Activated naive CD4-positive, alpha-beta T cell treated with anti-CD3 and anti-CD28 coated beads, Interleukin-2, amount 10 ng/mL, durations not matched to agents 7 days and 5 days (primary cell): ENCODE results near the gene CASKIN2.
A peak's percentile ranks its signal among the peaks of the same experiment; 100 is the strongest.
"Not testable (repeated sequence)": the region's sequence is repeated elsewhere in the genome, so short reads cannot be mapped to it uniquely, and the experiment has no call there.

Source experiments
- CTCF ChIA-PET: fragments of 350-600 bp; sonication (Branson Sonifier 250); formaldehyde crosslinking; loops from one replicate; lab custom pipeline; 2021; ENCODE audit warnings: antibody characterized with exemption; lab: Charles Lee
- DNase-seq: peaks from one replicate; pipeline ENCODE4 v3.0.0-alpha.2; 2020
- H3K27ac Mint-ChIP-seq: one replicate; pipeline ENCODE4 v1.8.0; 2021; ENCODE audit warnings: mild to moderate bottlenecking, moderate library complexity, mixed read lengths
- H3K27me3 Mint-ChIP-seq: one replicate; pipeline ENCODE4 v1.8.0; 2021; ENCODE audit warnings: mild to moderate bottlenecking, mixed read lengths
- H3K36me3 Mint-ChIP-seq: one replicate; pipeline ENCODE4 v1.8.0; 2021; ENCODE audit warnings: mixed read lengths
- H3K4me1 Mint-ChIP-seq: one replicate; pipeline ENCODE4 v1.8.0; 2021; ENCODE audit warnings: mixed read lengths
- H3K4me3 Mint-ChIP-seq: one replicate; pipeline ENCODE4 v1.8.0; 2021; ENCODE audit warnings: mild to moderate bottlenecking, moderate library complexity, mixed read lengths
- H3K9me3 Mint-ChIP-seq: one replicate; pipeline ENCODE4 v1.8.0; 2021; ENCODE audit warnings: mixed read lengths

CASKIN2 gene

GRCh38 chr17:75520413-75520812 is 5.1 kb upstream of the CASKIN2 start:
- CTCF ChIA-PET = interaction anchor here (0.6 kb wide), 1 partner anchor 439 kb away, joined by 3 read pairs; no protein-coding TSS in a partner anchor

GRCh38 chr17:75518983-75519537 is 3.7 kb upstream of the CASKIN2 start:
- Mint-ChIP-seq H3K4me3 (no peak overlapping the region), H3K9me3 (no peaks in the 10 kb centered on the region), H3K36me3 (peaks cover 31% of the 10 kb centered on the region), H3K27me3 (peaks cover 19% of the 10 kb centered on the region), H3K27ac (peak overlapping the region; percentile 87), H3K4me1 (peaks cover 28% of the 10 kb centered on the region)
- no peak for DNase-seq
- CTCF ChIA-PET = interaction anchor here (0.6 to 0.8 kb wide), 2 partner anchors 69 to 232 kb away, joined by 3 to 4 read pairs; no protein-coding TSS in a partner anchor

More at GRCh38 chr17:75520413-75520812, 5.1 kb upstream of the CASKIN2 start:
- peaks cover 31% of the 10 kb centered on the region for H3K36me3 Mint-ChIP-seq
- H3K4me3 Mint-ChIP-seq, H3K9me3 Mint-ChIP-seq, DNase-seq, H3K27me3 Mint-ChIP-seq, H3K27ac Mint-ChIP-seq: not testable (repeated sequence)
- H3K4me1 Mint-ChIP-seq = peaks cover 31% of the 10 kb centered on the region

DNA sequence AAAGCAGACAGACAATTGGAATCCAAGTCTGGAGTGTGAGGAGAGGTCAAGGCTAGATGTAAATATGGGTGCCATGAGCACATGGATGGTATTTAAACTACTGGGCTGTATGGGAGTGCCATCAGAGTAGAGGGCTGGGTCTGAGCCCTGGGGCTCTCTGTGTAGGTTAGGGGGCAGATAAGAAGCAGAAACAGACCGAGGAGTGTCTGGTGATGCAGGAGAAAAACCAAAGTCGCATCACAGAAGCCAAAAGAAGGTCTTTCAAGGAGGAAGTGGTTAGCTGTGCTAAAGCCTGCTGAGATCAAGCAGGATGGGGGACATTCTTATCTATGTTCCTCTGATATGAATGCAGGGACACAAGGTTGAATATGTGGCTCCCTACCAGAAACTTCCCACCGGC is 2.9 kb upstream of the CASKIN2 start:
- H3K36me3 Mint-ChIP-seq = peaks cover 31% of the 10 kb centered on the region
- peak; percentile 64 for DNase-seq
- H3K9me3 Mint-ChIP-seq = no peaks in the 10 kb centered on the region
- H3K27me3 Mint-ChIP-seq = peaks cover 27% of the 10 kb centered on the region
- H3K4me1 Mint-ChIP-seq = peaks cover 28% of the 10 kb centered on the region
- H3K27ac Mint-ChIP-seq = peak overlapping the region; percentile 87
- CTCF ChIA-PET = interaction anchor here (0.6 to 1.5 kb wide), 3 partner anchors 62 to 95 kb away, joined by 3 to 5 read pairs (median 4); partner anchors contain the start of gene TMEM94
- peak overlapping the region; percentile 91 for H3K4me3 Mint-ChIP-seq

- peak overlapping the region; percentile 87 for H3K27ac Mint-ChIP-seq
- peaks cover 28% of the 10 kb centered on the region for H3K4me1 Mint-ChIP-seq
- DNase-seq = peak; percentile 45
These were observed 2.0 kb upstream of the CASKIN2 start for GRCh38 chr17:75517297-75517865.

GRCh38 chr17:75516619-75517296 is 1.4 kb upstream of the CASKIN2 start:
- H3K9me3 Mint-ChIP-seq = no peaks in the 10 kb centered on the region
- peaks cover 28% of the 10 kb centered on the region for H3K4me1 Mint-ChIP-seq
- H3K27me3 Mint-ChIP-seq = peaks cover 35% of the 10 kb centered on the region
- CTCF ChIA-PET = interaction anchor here (0.7 to 1.6 kb wide), 10 partner anchors 15 to 117 kb away, joined by 3 to 8 read pairs (median 4); partner anchors contain the start of genes MYO15B, SMIM5 and TMEM94
- H3K4me3 Mint-ChIP-seq = peak overlapping the region; percentile 91
- peak; percentile 61 for DNase-seq
- H3K36me3 Mint-ChIP-seq = peaks cover 24% of the 10 kb centered on the region
- peak overlapping the region; percentile 87 for H3K27ac Mint-ChIP-seq

More at GRCh38 chr17:75517297-75517865, 2.0 kb upstream of the CASKIN2 start:
- CTCF ChIA-PET = interaction anchor here (1.2 to 1.6 kb wide), 6 partner anchors 15 to 95 kb away, joined by 3 to 8 read pairs (median 4); partner anchors contain the start of genes MYO15B and TMEM94
- Mint-ChIP-seq H3K27me3 (peaks cover 32% of the 10 kb centered on the region), H3K4me3 (peak overlapping the region; percentile 91), H3K9me3 (no peaks in the 10 kb centered on the region), H3K36me3 (peaks cover 27% of the 10 kb centered on the region)

- peaks cover 35% of the 10 kb centered on the region for H3K27me3 Mint-ChIP-seq
- peak; percentile 97 for DNase-seq
- CTCF ChIA-PET = interaction anchor here (0.7 to 1.6 kb wide), 9 partner anchors 16 to 117 kb away, joined by 3 to 8 read pairs (median 4); partner anchors contain the start of genes MYO15B, SMIM5 and TMEM94
- peaks cover 28% of the 10 kb centered on the region for H3K4me1 Mint-ChIP-seq
- H3K27ac Mint-ChIP-seq = peak within 1 kb of the TSS; percentile 87
- peak within 1 kb of the TSS; percentile 91 for H3K4me3 Mint-ChIP-seq
- H3K9me3 Mint-ChIP-seq = no peaks in the 10 kb centered on the region
- H3K36me3 Mint-ChIP-seq = peaks cover 23% of the 10 kb centered on the region
These were observed 900 bp upstream of the CASKIN2 start, which contains the start of gene TSEN54 for GRCh38 chr17:75516255-75516618. Gene TSEN54, plus strand, starts transcription at chr17:75516528. Its CDS starts 33 bp downstream, at chr17:75516561.

- Mint-ChIP-seq H3K4me3 (peak overlapping the region; percentile 66), H3K9me3 (no peaks in the 10 kb centered on the region), H3K27ac (no peak overlapping the region), H3K27me3 (peaks cover 35% of the 10 kb centered on the region), H3K4me1 (peaks cover 28% of the 10 kb centered on the region), H3K36me3 (peaks cover 17% of the 10 kb centered on the region)
- CTCF ChIA-PET = no interaction called here
- no peak for DNase-seq
These were observed 330 bp downstream of the CASKIN2 start for GRCh38 chr17:75514919-75515495.

- Mint-ChIP-seq H3K9me3 (no peaks in the 10 kb centered on the region), H3K4me3 (peak overlapping the region; percentile 47), H3K27me3 (peaks cover 35% of the 10 kb centered on the region), H3K36me3 (peaks cover 13% of the 10 kb centered on the region), H3K4me1 (peaks cover 25% of the 10 kb centered on the region), H3K27ac (no peak overlapping the region)
- DNase-seq = no peak
- CTCF ChIA-PET = no interaction called here
These were observed 928 bp downstream of the CASKIN2 start for GRCh38 chr17:75514299-75514918.

GRCh38 chr17:75513641-75514000 is 1.7 kb downstream of the CASKIN2 start:
- DNase-seq = no peak
- Mint-ChIP-seq H3K4me1 (peaks cover 17% of the 10 kb centered on the region), H3K27me3 (peaks cover 39% of the 10 kb centered on the region), H3K27ac (no peak overlapping the region), H3K36me3 (peaks cover 9% of the 10 kb centered on the region), H3K9me3 (no peaks in the 10 kb centered on the region), H3K4me3 (no peak overlapping the region)
- CTCF ChIA-PET = interaction anchor here (0.6 kb wide), 1 partner anchor 108 kb away, joined by 3 read pairs; no protein-coding TSS in a partner anchor

DNA sequence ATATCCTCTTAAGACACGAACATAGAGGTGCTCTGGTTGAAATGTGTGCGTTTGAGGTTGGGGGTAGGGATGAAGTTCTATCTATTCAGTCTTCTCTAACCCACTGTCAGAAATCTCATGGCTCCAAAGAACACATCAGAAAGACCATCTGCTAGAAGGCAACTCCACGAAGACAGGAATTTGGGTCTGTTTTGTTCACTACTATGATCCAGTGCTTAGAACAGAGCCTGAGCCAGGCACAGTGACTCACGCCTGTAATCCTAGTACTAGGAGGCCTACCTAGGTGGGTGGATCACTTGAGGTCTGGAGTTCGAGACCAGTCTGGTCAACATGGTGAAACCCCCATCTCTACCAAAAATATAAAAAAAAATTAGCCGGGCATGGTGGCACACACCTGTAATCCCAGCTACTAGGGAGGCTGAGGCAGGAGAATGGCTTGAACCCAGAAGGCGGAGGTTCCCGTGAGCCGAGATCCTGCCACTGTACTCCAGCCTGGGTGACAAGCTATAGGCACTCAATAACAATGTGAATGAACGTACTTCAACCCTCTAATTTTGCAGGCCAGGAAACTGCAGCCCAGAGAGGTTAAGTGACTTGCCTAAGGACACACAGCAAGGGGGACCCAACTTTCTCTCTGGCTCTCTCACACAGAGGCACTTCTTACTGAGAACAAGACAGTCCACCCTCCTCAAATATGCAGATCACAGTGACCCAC is 2.3 kb downstream of the CASKIN2 start:
- Mint-ChIP-seq H3K9me3 (no peaks in the 10 kb centered on the region), H3K27me3 (peaks cover 39% of the 10 kb centered on the region), H3K4me3 (no peak overlapping the region), H3K36me3 (peaks cover 4% of the 10 kb centered on the region), H3K27ac (no peak overlapping the region), H3K4me1 (peaks cover 11% of the 10 kb centered on the region)
- DNase-seq = no peak
- CTCF ChIA-PET = interaction anchor here (0.6 to 1.2 kb wide), 2 partner anchors 87 to 107 kb away, joined by 3 to 4 read pairs; no protein-coding TSS in a partner anchor

GRCh38 chr17:75511610-75512575 is 3.4 kb downstream of the CASKIN2 start:
- H3K4me1 Mint-ChIP-seq = no peaks in the 10 kb centered on the region
- H3K27ac Mint-ChIP-seq = no peak overlapping the region
- H3K4me3 Mint-ChIP-seq = no peak overlapping the region
- no peak for DNase-seq
- no peaks in the 10 kb centered on the region for H3K36me3 Mint-ChIP-seq
- H3K9me3 Mint-ChIP-seq = no peaks in the 10 kb centered on the region
- H3K27me3 Mint-ChIP-seq = peaks cover 39% of the 10 kb centered on the region
- CTCF ChIA-PET = interaction anchor here (1.2 kb wide), 1 partner anchor 86 kb away, joined by 4 read pairs; no protein-coding TSS in a partner anchor

DNA sequence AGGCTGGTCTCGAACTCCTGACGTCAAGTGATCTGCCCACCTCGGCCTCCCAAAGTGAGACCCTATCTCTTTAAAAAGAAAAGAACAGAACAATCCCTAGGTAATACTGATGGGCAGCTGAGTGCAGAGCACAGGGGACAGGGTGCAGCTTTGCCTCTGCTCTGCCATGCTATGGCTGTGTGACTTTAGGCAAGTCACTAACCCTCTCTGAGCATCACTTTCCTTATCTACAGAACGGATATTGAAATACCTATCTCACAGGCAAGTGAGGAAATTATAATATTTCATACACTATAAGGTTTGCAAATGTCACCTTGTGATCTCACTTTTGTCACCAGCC is 4.1 kb downstream of the CASKIN2 start:
- Mint-ChIP-seq H3K4me3 (no peak overlapping the region), H3K27me3 (peaks cover 39% of the 10 kb centered on the region), H3K9me3 (no peaks in the 10 kb centered on the region), H3K36me3 (no peaks in the 10 kb centered on the region), H3K4me1 (no peaks in the 10 kb centered on the region), H3K27ac (no peak overlapping the region)
- CTCF ChIA-PET = no interaction called here
- no peak for DNase-seq
